CD4-positive, alpha-beta memory T cell (primary cell): ENCODE results near the gene CMKLR1. TPM values are rescaled to one million over a fixed set of nuclear protein-coding genes. Genes with fewer than 3 reads are reported as not detected.
A peak's percentile ranks its signal among the peaks of the same experiment; 100 is the strongest.

ENCODE experiments used
- CTCF ChIA-PET: fragments of 350-600 bp; sonication (Branson Sonifier 250); formaldehyde crosslinking; loops from one replicate; lab custom pipeline; 2021; ENCODE audit warnings: inconsistent platforms; ENCODE audit not compliant: partially characterized antibody; lab: Charles Lee
- POLR2A ChIA-PET: fragments of 350-600 bp; sonication (Branson Sonifier 250); formaldehyde crosslinking; loops from one replicate; lab custom pipeline; 2021; ENCODE audit not compliant: partially characterized antibody; lab: Charles Lee
- DNase-seq, 5 donors: peaks; one replicate each; pipeline versions ENCODE4 v3.0.0 to v3.0.0-alpha.2; 2020 to 2022; ENCODE audit warnings: mixed read lengths in 1 of 5
- H3K27ac ChIP-seq: one replicate; pipeline ENCODE4 v1.7.0; 2013; ENCODE audit warnings: low read depth, low read length
- H3K27me3 ChIP-seq: 2 replicates; pipeline ENCODE4 v1.7.0; 2013; ENCODE audit warnings: mild to moderate bottlenecking, low read length, moderate library complexity; ENCODE audit not compliant: insufficient read depth
- H3K36me3 ChIP-seq: 2 replicates; pipeline ENCODE4 v1.7.0; 2013; ENCODE audit warnings: mild to moderate bottlenecking, low read length, moderate library complexity; ENCODE audit not compliant: insufficient read depth
- H3K4me1 ChIP-seq: 2 replicates; pipeline ENCODE4 v1.7.0; 2013; ENCODE audit warnings: mild to moderate bottlenecking, low read length, moderate library complexity; ENCODE audit not compliant: insufficient read depth
- H3K4me3 ChIP-seq, 2 donors: one replicate each; pipeline ENCODE4 v1.7.0; 2013; ENCODE audit warnings: low read length in 2 of 2, mild to moderate bottlenecking in 1 of 2
- H3K9me3 ChIP-seq, 2 donors: one replicate each; pipeline ENCODE4 v1.7.0; 2013; ENCODE audit warnings: low read length in 2 of 2, control low read depth in 1 of 2; ENCODE audit not compliant: control insufficient read depth in 1 of 2
- H3K27ac Mint-ChIP-seq, 7 donors: one replicate each; pipeline ENCODE4 v1.8.0; 2020 to 2021; ENCODE audit warnings: mixed read lengths in 7 of 7, mild to moderate bottlenecking in 6 of 7, inconsistent platforms in 3 of 7, moderate library complexity in 3 of 7
- H3K27me3 Mint-ChIP-seq, 2 donors: one replicate each; pipeline ENCODE4 v1.8.0; 2020 to 2021; ENCODE audit warnings: mixed read lengths in 2 of 2
- H3K36me3 Mint-ChIP-seq, 2 donors: one replicate each; pipeline ENCODE4 v1.8.0; 2020 to 2021; ENCODE audit warnings: mixed read lengths in 2 of 2, inconsistent platforms in 1 of 2, mild to moderate bottlenecking in 1 of 2
- H3K4me1 Mint-ChIP-seq, 4 donors: one replicate each; pipeline ENCODE4 v1.8.0; 2020 to 2021; ENCODE audit warnings: mixed read lengths in 4 of 4, mild to moderate bottlenecking in 1 of 4
- H3K4me3 Mint-ChIP-seq, 8 donors: one replicate each; pipeline ENCODE4 v1.8.0; 2020 to 2021; ENCODE audit warnings: mixed read lengths in 8 of 8, mild to moderate bottlenecking in 7 of 8, moderate library complexity in 6 of 8, inconsistent platforms in 3 of 8
- H3K9me3 Mint-ChIP-seq, 8 donors: one replicate each; pipeline ENCODE4 v1.8.0; 2020 to 2021; ENCODE audit warnings: mixed read lengths in 8 of 8, mild to moderate bottlenecking in 5 of 8, inconsistent platforms in 3 of 8, moderate library complexity in 1 of 8
- intact Hi-C: fragments of 100-400 bp; cut with micrococcal nuclease; formaldehyde crosslinking; loops from one replicate; pipeline ENCODE4 v1.15.1; 2023
- polyA plus RNA-seq, 2 donors: library from polyadenylated mRNA; unstranded; fragments of 300-500 nt; fragmentation: Illumina TruSeq; gene quantifications; one replicate each; pipeline ENCODE4 v1.2.3, GENCODE V29; 2021
- total RNA-seq, 2 experiments: library from RNA; stranded (reverse); gene quantifications; one replicate each; pipeline ENCODE4 v1.2.3, GENCODE V29; 2021

The CMKLR1 gene
- total and polyA plus RNA-seq, 4 experiments from 2014 or later, result 0.08 to 0.94 (median 0.87) TPM; not detected in 1

GRCh38 chr12:108297895-108298760 lies 41.0 kb downstream of the CMKLR1 start:
- H3K9me3 ChIP-seq, result no peaks in the 10 kb centered on the region
- peak overlapping the region in 3 of 8 donors; percentile 2 to 48 (median 43) for H3K4me3 Mint-ChIP-seq
- no peak for DNase-seq
- no peaks in the 10 kb centered on the region for H3K27me3 ChIP-seq
- peaks cover 0 to 37% (median 28%) of the 10 kb centered on the region in 4 donors for H3K4me1 Mint-ChIP-seq
- no peaks in the 10 kb centered on the region for H3K36me3 ChIP-seq
- H3K36me3 Mint-ChIP-seq, result no peaks in the 10 kb centered on the region
- peaks cover 0 to 3% (median 0%) of the 10 kb centered on the region in 8 donors for H3K9me3 Mint-ChIP-seq
- intact Hi-C loops, result no loop called here
- no peak overlapping the region for H3K27ac ChIP-seq
- ChIA-PET POLR2A (interaction anchor here (0.7 to 4.5 kb wide), 3 partner anchors 9 to 16 kb away, joined by 3 to 28 read pairs (median 8); no protein-coding TSS in a partner anchor), CTCF (no interaction called here)
- peaks cover 0 to 13% of the 10 kb centered on the region in 2 donors for H3K27me3 Mint-ChIP-seq
- H3K27ac Mint-ChIP-seq, result peak overlapping the region in 6 of 7 donors; percentile 1 to 85 (median 56)
- H3K4me3 ChIP-seq, result no peak overlapping the region
- H3K4me1 ChIP-seq, result peaks cover 63% of the 10 kb centered on the region

DNA sequence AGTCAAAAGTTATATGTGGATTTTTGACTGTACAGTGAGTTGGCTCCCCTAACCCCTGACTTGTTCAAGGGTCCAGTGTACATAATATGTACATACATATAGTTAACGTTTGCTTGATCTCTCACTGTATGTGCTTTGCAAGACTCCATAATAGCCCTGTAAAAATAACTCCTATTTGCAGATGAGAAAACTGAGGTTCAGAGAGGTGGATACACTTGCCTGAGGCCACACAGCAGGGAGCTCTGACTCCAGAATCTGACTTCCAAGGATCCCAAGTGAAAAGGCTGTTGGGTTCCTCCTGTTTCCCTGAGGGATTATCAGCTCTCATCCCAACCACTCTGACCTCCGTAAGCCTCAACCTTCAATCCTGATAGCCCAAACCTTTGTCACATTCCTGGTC lies 41.7 kb downstream of the CMKLR1 start:
- ChIA-PET CTCF (interaction anchor here (1.3 kb wide), 1 partner anchor 9 kb away, joined by 3 read pairs; no protein-coding TSS in a partner anchor), POLR2A (interaction anchor here (0.7 to 4.5 kb wide), 3 partner anchors 10 to 16 kb away, joined by 3 to 28 read pairs (median 8); no protein-coding TSS in a partner anchor)
- Histone ChIP-seq H3K4me3 (no peak overlapping the region), H3K4me1 (peaks cover 57% of the 10 kb centered on the region), H3K36me3 (no peaks in the 10 kb centered on the region), H3K27me3 (no peaks in the 10 kb centered on the region), H3K27ac (no peak overlapping the region), H3K9me3 (no peaks in the 10 kb centered on the region)
- Mint-ChIP-seq H3K27ac (peak overlapping the region in 2 of 7 donors; percentile 74 to 76), H3K9me3 (peaks cover 0 to 3% (median 0%) of the 10 kb centered on the region in 8 donors), H3K4me3 (peak overlapping the region in 3 of 8 donors; percentile 2 to 46 (median 29)), H3K36me3 (peaks cover 0 to 3% of the 10 kb centered on the region in 2 donors), H3K27me3 (peaks cover 0 to 13% of the 10 kb centered on the region in 2 donors), H3K4me1 (peaks cover 0 to 35% (median 28%) of the 10 kb centered on the region in 4 donors)
- DNase-seq, result no peak
- intact Hi-C loops, result no loop called here

GRCh38 chr12:108296945-108297344 lies 42.2 kb downstream of the CMKLR1 start:
- H3K4me1 Mint-ChIP-seq, result peaks cover 0 to 32% (median 27%) of the 10 kb centered on the region in 4 donors
- peaks cover 0 to 3% (median 0%) of the 10 kb centered on the region in 8 donors for H3K9me3 Mint-ChIP-seq
- Histone ChIP-seq H3K27ac (no peak overlapping the region), H3K4me3 (no peak overlapping the region), H3K9me3 (no peaks in the 10 kb centered on the region), H3K36me3 (no peaks in the 10 kb centered on the region), H3K4me1 (peaks cover 53% of the 10 kb centered on the region), H3K27me3 (no peaks in the 10 kb centered on the region)
- POLR2A ChIA-PET, result interaction anchor here (0.6 to 4.5 kb wide), 3 partner anchors 10 to 497 kb away, joined by 3 to 28 read pairs (median 3); no protein-coding TSS in a partner anchor
- peaks cover 0 to 13% of the 10 kb centered on the region in 2 donors for H3K27me3 Mint-ChIP-seq
- CTCF ChIA-PET, result interaction anchor here (1.3 kb wide), 1 partner anchor 9 kb away, joined by 3 read pairs; no protein-coding TSS in a partner anchor
- DNase-seq, result no peak
- peak overlapping the region in 4 of 8 donors; percentile 3 to 57 (median 38) for H3K4me3 Mint-ChIP-seq
- peak overlapping the region in 2 of 7 donors; percentile 36 to 55 for H3K27ac Mint-ChIP-seq
- H3K36me3 Mint-ChIP-seq, result peaks cover 0 to 8% of the 10 kb centered on the region in 2 donors
- intact Hi-C loops, result no loop called here

DNA sequence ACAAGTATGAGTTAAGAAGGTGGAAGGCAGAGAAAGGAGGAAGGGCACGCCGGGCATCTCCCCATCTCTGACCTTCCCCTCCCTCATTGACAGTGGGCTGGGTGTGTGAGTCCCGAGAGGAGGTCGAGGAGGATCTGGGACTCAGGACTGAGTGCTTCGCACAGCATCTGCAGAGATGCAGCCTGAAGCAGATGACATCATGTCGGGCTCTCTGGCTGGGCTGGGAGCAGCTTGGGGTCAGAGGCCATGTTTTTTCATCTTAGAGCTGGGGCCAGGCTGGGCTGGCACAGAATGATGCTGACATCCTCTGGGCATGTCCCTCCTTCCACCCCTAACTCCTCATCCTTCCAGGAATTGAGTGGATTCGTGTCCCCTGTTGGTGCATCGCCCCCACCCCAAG lies 43.5 kb downstream of the CMKLR1 start:
- H3K4me1 Mint-ChIP-seq, result peaks cover 0 to 27% (median 20%) of the 10 kb centered on the region in 4 donors
- Histone ChIP-seq H3K4me1 (peaks cover 42% of the 10 kb centered on the region), H3K36me3 (no peaks in the 10 kb centered on the region), H3K4me3 (no peak overlapping the region), H3K9me3 (no peaks in the 10 kb centered on the region), H3K27me3 (no peaks in the 10 kb centered on the region), H3K27ac (no peak overlapping the region)
- H3K27me3 Mint-ChIP-seq, result peaks cover 0 to 10% of the 10 kb centered on the region in 2 donors
- peak overlapping the region in 3 of 7 donors; percentile 4 to 48 (median 45) for H3K27ac Mint-ChIP-seq
- peaks cover 0 to 10% of the 10 kb centered on the region in 2 donors for H3K36me3 Mint-ChIP-seq
- no peaks in the 10 kb centered on the region for H3K9me3 Mint-ChIP-seq
- ChIA-PET POLR2A (interaction anchor here (0.5 to 4.5 kb wide), 3 partner anchors 11 to 26 kb away, joined by 3 to 28 read pairs (median 3); no protein-coding TSS in a partner anchor), CTCF (interaction anchor here (1.6 kb wide), 1 partner anchor 9 kb away, joined by 3 read pairs; no protein-coding TSS in a partner anchor)
- no peak overlapping the region for H3K4me3 Mint-ChIP-seq
- no peak for DNase-seq
- intact Hi-C loops, result no loop called here

DNA sequence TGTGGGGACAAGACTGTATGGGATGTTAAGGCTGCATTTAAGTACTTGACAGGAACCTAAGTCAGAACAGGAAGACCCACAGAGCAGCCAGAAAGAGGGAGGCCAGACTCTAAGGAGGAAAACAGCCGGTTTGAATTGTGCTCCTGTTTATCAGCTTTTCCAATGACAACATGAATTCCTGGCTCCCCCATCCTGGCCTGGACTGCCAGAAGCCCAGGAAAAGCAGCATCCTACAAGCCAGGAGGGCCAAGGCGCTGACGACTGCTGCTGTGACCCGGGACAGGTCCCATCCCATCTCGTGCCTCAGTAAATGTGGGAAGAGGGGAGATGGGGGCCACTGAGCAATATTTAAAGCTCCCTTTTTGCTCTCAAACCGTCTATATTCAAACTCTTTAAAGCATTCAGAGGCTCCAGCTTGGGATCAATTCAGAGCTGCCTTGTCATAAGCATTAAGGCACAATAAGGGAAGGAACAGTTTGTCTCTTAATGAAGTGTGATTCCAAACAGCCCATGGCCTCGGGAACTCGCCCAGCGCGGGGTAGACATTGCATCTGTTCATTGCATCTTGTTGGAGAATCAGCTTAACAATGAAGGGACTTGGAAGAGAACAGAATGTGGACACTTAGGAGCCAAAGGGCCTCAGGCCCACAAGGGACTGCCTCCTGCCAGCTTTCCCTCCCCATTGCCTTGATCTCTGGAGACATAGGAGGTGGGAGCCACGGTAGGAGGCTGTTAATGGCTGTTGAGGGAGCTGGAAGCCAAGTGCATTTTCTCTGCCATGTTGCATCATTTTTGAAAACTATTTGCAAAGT lies 49.6 kb downstream of the CMKLR1 start:
- peaks cover 7 to 8% of the 10 kb centered on the region in 2 donors for H3K27me3 Mint-ChIP-seq
- intact Hi-C loops, result no loop called here
- Histone ChIP-seq H3K27ac (no peak overlapping the region), H3K36me3 (no peaks in the 10 kb centered on the region), H3K4me3 (no peak overlapping the region), H3K9me3 (no peaks in the 10 kb centered on the region), H3K27me3 (no peaks in the 10 kb centered on the region), H3K4me1 (no peaks in the 10 kb centered on the region)
- H3K4me3 Mint-ChIP-seq, result no peak overlapping the region
- peaks cover 0 to 10% of the 10 kb centered on the region in 2 donors for H3K36me3 Mint-ChIP-seq
- ChIA-PET POLR2A (no interaction called here), CTCF (interaction anchor here (0.9 kb wide), 1 partner anchor 35 kb away, joined by 3 read pairs; no protein-coding TSS in a partner anchor)
- H3K9me3 Mint-ChIP-seq, result no peaks in the 10 kb centered on the region
- peaks cover 0 to 6% (median 0%) of the 10 kb centered on the region in 4 donors for H3K4me1 Mint-ChIP-seq
- H3K27ac Mint-ChIP-seq, result no peak overlapping the region
- no peak for DNase-seq

GRCh38 chr12:108287227-108287626 lies 51.9 kb downstream of the CMKLR1 start:
- intact Hi-C loops, result no loop called here
- no peaks in the 10 kb centered on the region for H3K9me3 Mint-ChIP-seq
- peaks cover 0 to 11% (median 5%) of the 10 kb centered on the region in 4 donors for H3K4me1 Mint-ChIP-seq

More at GRCh38 chr12:108287227-108287626, 51.9 kb downstream of the CMKLR1 start:
- Histone ChIP-seq H3K4me3 (no peak overlapping the region), H3K36me3 (no peaks in the 10 kb centered on the region), H3K4me1 (peaks cover 16% of the 10 kb centered on the region), H3K27ac (no peak overlapping the region), H3K27me3 (no peaks in the 10 kb centered on the region), H3K9me3 (no peaks in the 10 kb centered on the region)
- H3K27me3 Mint-ChIP-seq, result peaks cover 7 to 9% of the 10 kb centered on the region in 2 donors
- no peak overlapping the region for H3K27ac Mint-ChIP-seq
- peaks cover 0 to 5% of the 10 kb centered on the region in 2 donors for H3K36me3 Mint-ChIP-seq
- no peak overlapping the region for H3K4me3 Mint-ChIP-seq
- ChIA-PET CTCF (interaction anchor here (0.9 kb wide), 1 partner anchor 8 kb away, joined by 3 read pairs; no protein-coding TSS in a partner anchor), POLR2A (no interaction called here)
- no peak for DNase-seq
